ENCODE measurements around the gene ASB3.
"Not testable (repeated sequence)": the region's sequence is repeated elsewhere in the genome, so short reads cannot be mapped to it uniquely, and the experiment has no call there.

The ASB3 gene

GRCh38 chr2:53787614-53788289 is 999 bp upstream of the ASB3 start:
- no peak for DNase-seq (ENCODE audit: low read depth, low spot score)

GRCh38 chr2:53786352-53786704 is 425 bp downstream of the ASB3 start:
- no peak for DNase-seq (ENCODE audit: low read depth, low spot score)

DNA sequence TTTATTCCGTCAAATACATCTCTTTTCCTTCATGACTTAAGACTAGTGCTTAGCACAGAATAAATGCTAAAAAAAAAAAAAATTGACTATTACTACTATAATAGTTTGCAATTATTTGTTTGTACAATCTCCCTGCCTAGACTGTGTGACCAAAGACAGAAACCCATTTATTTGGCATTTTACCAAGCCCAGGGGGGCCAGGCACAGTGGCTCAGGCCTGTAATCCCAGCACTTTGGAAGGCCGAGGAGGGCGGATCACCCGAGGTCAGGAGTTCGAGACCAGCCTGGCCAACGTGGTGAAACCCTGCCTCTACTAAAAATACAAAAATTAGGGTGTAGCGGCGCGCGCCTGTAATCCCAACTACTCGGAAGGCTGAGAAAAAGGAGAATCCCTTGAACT is 1.4 kb downstream of the ASB3 start:
- DNase-seq (ENCODE audit: low read depth, low spot score): no peak

- no peak for DNase-seq (ENCODE audit: low read depth, low spot score)
Measured at GRCh38 chr2:53784436-53784835, 2.3 kb downstream of the ASB3 start.

DNA sequence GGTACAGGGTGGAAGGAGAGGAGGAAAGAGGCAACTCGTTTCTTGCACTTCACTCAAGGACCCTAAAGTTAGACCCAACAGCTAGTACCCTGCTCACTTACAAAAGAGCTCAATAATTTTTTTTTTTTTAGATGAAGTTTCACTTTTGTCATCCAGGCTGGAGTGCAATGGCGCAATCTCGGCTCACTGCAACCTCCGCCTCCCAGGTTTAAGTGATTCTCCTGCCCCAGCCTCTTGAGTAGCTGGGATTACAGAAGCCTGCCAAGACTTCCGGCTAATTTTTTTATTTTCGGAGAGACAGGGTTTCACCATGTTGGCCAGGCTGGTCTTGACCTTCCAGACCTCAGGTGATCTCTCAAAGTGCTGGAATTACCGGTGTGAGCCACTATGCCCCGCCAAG is 4.1 kb downstream of the ASB3 start:
- DNase-seq (ENCODE audit: low read depth, low spot score): no peak

DNA sequence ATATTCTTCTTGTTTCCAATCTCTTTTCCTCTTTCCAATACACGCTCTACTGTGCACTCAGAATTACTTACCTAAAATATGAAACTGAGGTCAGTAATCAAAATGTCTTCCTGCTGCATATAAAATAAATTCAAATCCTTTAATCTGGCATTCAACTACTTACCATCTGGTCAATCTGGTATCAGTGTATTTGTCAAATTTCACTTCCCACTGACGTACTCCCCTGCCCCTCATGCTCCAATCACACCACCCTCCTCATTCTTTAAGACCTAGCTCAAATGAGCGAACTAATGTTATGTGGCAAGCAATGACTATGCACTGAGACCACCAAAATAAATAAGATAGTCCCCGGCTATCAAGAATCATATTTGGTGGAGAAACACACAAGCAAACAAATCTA is 6.7 kb downstream of the ASB3 start:
- DNase-seq (ENCODE audit: low read depth, low spot score): no peak

DNA sequence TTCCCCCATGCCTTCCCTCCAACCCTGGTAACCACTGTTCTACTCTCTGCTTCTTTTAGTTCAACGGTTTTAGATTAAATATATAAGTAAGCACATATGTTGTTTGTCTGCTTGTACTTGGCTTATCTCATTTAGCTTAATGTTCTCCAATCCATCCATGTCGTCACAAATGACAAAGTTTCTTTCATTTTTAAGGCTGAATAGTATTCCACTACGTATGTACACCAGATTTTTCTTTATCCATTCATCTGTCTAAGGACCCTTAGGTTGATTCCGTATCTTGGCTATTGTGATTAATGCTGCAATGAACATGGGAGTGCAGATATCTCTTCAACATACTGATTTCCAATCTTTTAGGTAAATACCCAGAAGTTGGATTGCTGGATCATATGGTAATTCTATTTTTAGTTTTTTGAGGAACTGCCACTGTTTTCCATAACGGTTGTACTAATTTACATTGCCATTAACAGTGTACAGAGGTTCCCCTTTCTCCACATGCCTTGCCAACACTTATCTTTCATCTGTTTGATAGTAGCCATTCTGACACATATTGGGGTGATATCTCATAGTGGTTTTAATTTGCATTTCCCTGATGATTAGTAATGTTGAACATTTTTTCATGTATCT is 8.1 kb downstream of the ASB3 start:
- no peak for DNase-seq (ENCODE audit: low read depth, low spot score)

DNA sequence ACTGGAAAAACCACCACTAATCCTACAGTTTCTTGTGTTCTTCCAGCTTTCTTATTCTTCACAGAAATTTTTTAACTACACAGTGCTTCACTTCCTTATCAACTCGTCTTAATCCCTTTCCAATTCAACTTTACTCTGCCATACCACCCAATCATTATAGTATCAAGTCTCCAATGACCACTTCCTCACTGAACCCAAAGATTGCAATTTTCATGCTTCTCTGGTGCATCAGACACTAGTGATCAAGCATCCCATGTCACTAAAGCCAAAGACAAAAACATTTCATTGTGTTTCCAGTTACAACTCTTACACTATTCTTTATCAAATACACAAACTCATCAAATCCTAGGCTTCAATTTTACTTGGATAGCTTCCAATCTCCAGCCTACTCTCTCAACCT is 9.6 kb downstream of the ASB3 start:
- DNase-seq (ENCODE audit: low read depth, low spot score): no peak

- no peak for DNase-seq (ENCODE audit: low read depth, low spot score)
Measured at GRCh38 chr2:53770264-53770663, 16.5 kb downstream of the ASB3 start.

DNA sequence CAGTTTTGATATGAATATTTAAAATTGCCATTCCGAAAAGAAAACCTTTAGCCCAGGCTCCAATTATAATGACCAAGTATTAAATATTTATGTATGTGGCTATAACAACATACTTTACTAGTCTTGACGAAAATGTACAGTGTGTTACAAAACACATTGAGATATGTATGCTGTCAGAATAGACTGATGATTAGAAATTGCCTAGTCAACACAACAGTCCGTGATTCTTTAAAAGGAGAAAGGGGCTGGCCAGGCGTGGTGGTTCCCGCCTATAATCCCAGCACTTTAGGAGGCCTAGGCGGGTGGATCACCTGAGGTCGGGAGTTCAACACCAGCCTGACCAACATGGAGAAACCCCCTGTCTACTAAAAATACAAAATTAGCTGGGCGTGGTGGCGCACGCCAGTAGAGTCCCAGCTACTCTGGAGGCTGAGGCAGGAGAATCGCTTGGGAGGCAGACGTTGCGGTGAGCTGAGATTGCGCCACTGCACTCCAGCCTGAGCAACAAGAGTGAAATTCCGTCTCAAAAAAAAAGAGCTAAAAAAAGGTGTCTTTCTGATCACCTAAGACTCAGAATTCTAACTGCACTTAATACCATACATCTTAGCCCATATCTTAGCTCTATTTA is 17.3 kb downstream of the ASB3 start:
- no peak for DNase-seq (ENCODE audit: low read depth, low spot score)

DNA sequence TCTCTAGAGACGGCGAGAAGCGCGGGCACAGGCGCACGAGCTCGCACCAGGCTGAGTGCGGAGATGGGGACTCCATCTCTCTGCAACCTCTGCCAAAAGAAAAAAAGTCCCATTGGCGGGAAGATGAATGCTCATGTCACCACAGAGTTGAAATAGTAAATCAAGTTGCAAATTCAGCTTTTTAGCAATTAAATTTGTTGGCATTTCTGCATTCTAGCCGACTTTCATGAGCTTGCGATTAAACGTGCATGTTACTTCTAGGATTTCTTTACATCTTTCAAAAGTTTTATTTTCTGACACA is 18.6 kb downstream of the ASB3 start:
- DNase-seq (ENCODE audit: low read depth, low spot score): no peak

- DNase-seq (ENCODE audit: low read depth, low spot score): no peak
Measured at GRCh38 chr2:53767405-53768241, 19.1 kb downstream of the ASB3 start, which contains the start of gene CHAC2. Gene CHAC2, plus strand, starts transcription at chr2:53767804. Its CDS starts 83 bp downstream, at chr2:53767887.

DNA sequence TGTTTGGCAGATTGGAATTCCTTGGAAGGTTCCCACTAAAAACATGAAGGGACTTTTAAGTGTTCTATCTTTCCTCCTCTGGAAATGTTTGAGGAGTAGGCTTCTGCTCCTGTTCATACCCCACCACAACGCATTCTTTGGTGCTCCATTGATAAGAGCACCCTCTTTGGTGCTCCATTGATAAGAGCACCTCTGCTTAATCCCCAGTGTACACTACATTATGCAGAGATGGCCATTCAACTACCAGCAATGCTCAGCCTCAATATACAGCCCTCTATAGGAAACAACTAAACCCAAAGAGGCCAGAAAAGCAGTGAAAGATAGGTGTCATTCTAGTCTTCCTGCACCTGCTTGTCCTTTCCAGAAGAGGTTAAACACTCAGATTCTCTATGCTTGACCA is 21.0 kb downstream of the ASB3 start:
- no peak for DNase-seq (ENCODE audit: low read depth, low spot score)

GRCh38 chr2:53757206-53757605 is 29.5 kb downstream of the ASB3 start:
- not testable (repeated sequence) for DNase-seq (ENCODE audit: low read depth, low spot score)

- DNase-seq (ENCODE audit: low read depth, low spot score): no peak
Measured at GRCh38 chr2:53756644-53757043, 30.1 kb downstream of the ASB3 start.

DNA sequence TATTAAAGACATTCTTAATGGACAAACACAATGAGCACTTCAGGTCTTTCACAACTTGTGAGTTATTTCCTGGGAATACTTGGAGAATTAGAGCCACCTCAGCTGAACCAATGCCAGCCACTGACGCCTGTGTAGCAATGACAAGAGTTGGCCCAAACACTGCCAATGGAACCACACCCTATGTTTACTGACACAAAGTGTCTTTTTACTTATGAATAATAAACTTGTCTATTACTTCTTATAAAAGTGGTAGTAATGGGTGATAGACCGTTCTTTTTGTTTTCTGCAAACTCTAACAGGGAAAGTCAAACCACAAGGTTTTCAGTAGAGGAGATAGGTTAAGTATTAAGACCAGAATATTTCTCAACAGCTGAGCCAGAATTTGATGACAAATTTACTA is 31.6 kb downstream of the ASB3 start:
- DNase-seq (ENCODE audit: low read depth, low spot score): no peak

- DNase-seq (ENCODE audit: low read depth, low spot score): no peak
Measured at GRCh38 chr2:53753041-53753440, 33.7 kb downstream of the ASB3 start.

- DNase-seq (ENCODE audit: low read depth, low spot score): no peak
Measured at GRCh38 chr2:53752385-53752784, 34.4 kb downstream of the ASB3 start.

GRCh38 chr2:53751728-53752127 is 35.0 kb downstream of the ASB3 start:
- no peak for DNase-seq (ENCODE audit: low read depth, low spot score)

- DNase-seq (ENCODE audit: low read depth, low spot score): no peak
Measured at GRCh38 chr2:53750041-53750768, 36.5 kb downstream of the ASB3 start.

DNA sequence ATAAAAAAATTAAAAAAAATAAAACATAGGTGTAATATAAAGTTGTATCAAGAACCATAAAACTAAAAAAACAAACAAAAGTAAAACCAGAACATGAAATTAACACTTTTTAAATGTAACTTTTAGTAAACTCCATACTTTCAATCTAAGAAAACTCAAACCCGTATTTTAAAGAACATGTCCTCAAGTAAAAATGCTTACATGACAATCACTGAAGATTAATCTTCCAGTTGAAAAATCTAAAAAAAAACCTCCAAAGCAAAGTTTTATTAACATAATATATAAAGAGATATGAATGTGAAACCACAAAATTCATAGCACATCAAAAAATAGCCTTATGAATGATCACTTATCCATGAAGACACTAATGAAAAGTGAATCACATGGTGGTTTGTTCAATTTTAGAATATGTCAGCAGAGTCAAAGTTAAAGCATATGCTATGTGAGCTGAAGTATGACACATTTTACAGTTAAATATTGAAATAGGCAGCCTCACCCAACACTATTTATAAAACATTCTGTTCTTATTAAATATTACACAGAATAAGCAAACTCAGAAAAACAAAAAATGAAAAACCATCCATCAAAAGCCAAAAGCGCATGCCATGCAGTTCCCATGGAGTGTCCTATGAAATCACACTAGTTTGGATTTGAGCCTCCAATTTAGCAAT is 42.2 kb downstream of the ASB3 start:
- no peak for DNase-seq (ENCODE audit: low read depth, low spot score)
